ENCODE results near the gene WDR48. TPM values are rescaled to one million over a fixed set of nuclear protein-coding genes. Genes with fewer than 3 reads are reported as not detected.

The WDR48 gene
- total and polyA plus RNA-seq, 9 of the 15 experiments (the other 6 are each of a cell fraction or from before 2014, with no cell fraction given) = 26.6 to 70.6 (median 48.0) TPM

- TF ChIP-seq ZNF407 (IDR thresholded peaks at IDR 0.05; ENCODE audit: low read depth) (no peak), HDAC2 (IDR thresholded peaks at IDR 0.05) (peak; percentile 75; the same call in 1 of the 2 replicates), PHB2 (IDR thresholded peaks at IDR 0.05; ENCODE audit: low read depth) (no peak), ZNF77 (CRISPR knock-in tag; IDR thresholded peaks at IDR 0.05) (no peak), NFIC (IDR thresholded peaks at IDR 0.05) (no peak), GATA2 (CRISPR knock-in tag; IDR thresholded peaks at IDR 0.05) (0 out of 2 replicates have a peak, but pooled peaks have one; percentile 37), ZNF551 (CRISPR knock-in tag; IDR thresholded peaks at IDR 0.05) (no peak), NFRKB (IDR thresholded peaks at IDR 0.05; ENCODE audit: low read depth) (no peak), RFX1 (IDR thresholded peaks at IDR 0.05) (no peak), ZSCAN29 (IDR thresholded peaks at IDR 0.05) (no peak), ZMIZ1 (IDR thresholded peaks at IDR 0.05; ENCODE audit: low read depth in 2 of 2, low read length in 2 of 2) (no peak), E2F5 (CRISPR knock-in tag; IDR thresholded peaks at IDR 0.05) (no peak), DDX20 (tag; IDR thresholded peaks at IDR 0.05; ENCODE audit: low read depth) (no peak), RCOR1 (IDR thresholded peaks at IDR 0.05; ENCODE audit: borderline replicate concordance in 1 of 2, low read depth in 2 of 2, low read length in 2 of 2) (peak in 1 of 2 experiments; percentile 35; a peak in 2 of 4 replicates)
- TF ChIP-seq, protein P1, sequence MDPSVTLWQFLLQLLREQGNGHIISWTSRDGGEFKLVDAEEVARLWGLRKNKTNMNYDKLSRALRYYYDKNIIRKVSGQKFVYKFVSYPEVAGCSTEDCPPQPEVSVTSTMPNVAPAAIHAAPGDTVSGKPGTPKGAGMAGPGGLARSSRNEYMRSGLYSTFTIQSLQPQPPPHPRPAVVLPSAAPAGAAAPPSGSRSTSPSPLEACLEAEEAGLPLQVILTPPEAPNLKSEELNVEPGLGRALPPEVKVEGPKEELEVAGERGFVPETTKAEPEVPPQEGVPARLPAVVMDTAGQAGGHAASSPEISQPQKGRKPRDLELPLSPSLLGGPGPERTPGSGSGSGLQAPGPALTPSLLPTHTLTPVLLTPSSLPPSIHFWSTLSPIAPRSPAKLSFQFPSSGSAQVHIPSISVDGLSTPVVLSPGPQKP (CRISPR knock-in tag; IDR thresholded peaks at IDR 0.05) = no peak
Observed at GRCh38 chr3:39021465-39022285, 30.1 kb upstream of the WDR48 start (continued).
